H1 (cell line): ENCODE data around the gene CALHM3. TPM values are rescaled to one million over a fixed set of nuclear protein-coding genes. Genes with fewer than 3 reads are reported as not detected.

Experiments used
- CTCF ChIA-PET: fragments of 300-600 bp; sonication (Branson Sonifier 250); formaldehyde crosslinking; loops from one replicate; lab custom pipeline; 2021; ENCODE audit not compliant: partially characterized antibody; lab: Charles Lee
- POLR2A ChIA-PET: fragments of 300-600 bp; sonication (Branson Sonifier 250); formaldehyde crosslinking; loops from one replicate; lab custom pipeline; 2021; ENCODE audit warnings: inconsistent platforms; ENCODE audit not compliant: partially characterized antibody; lab: Charles Lee
- DNase-seq, 2 experiments: peaks; one replicate each; pipeline versions ENCODE4 v3.0.0 to v3.0.0-alpha.2; 2010 to 2022; ENCODE audit warnings: low spot score in 2 of 2, low read depth in 1 of 2, mixed read lengths in 1 of 2
- FAIRE-seq: peaks from 2 replicates; lab custom pipeline; 2011; peaks lifted over from hg19 to GRCh38; lab: Jason Lieb, UNC
- H2AFZ ChIP-seq: 2 replicates; pipeline ENCODE4 v1.8.1; 2012; ENCODE audit warnings: low read length, inconsistent platforms
- H2AK5ac ChIP-seq: 2 replicates; pipeline ENCODE4 v1.6.1; 2013; ENCODE audit warnings: low read depth, low read length
- H2BK120ac ChIP-seq: replicated peaks from 2 replicates; pipeline ENCODE3; 2013; ENCODE audit warnings: low read depth, low read length, inconsistent platforms
- H2BK12ac ChIP-seq: 2 replicates; pipeline ENCODE4 v1.6.1; 2013; ENCODE audit warnings: low read depth, low read length
- H2BK15ac ChIP-seq: 2 replicates; pipeline ENCODE4 v1.6.1; 2013; ENCODE audit warnings: low read length
- H2BK20ac ChIP-seq: 2 replicates; pipeline ENCODE4 v1.6.1; 2013; ENCODE audit warnings: low read length
- H2BK5ac ChIP-seq: 2 replicates; pipeline ENCODE4 v1.6.1; 2013; ENCODE audit warnings: low read depth, low read length
- H3K14ac ChIP-seq: 2 replicates; pipeline ENCODE4 v1.6.1; 2013; ENCODE audit warnings: inconsistent platforms; ENCODE audit not compliant: insufficient read length
- H3K18ac ChIP-seq: 2 replicates; pipeline ENCODE4 v1.6.1; 2013; ENCODE audit warnings: low read length; ENCODE audit errors: extremely low read depth
- H3K23ac ChIP-seq: 2 replicates; pipeline ENCODE4 v1.6.1; 2013; ENCODE audit warnings: inconsistent platforms; ENCODE audit not compliant: insufficient read length
- H3K23me2 ChIP-seq: 2 replicates; pipeline ENCODE4 v1.6.1; 2013; ENCODE audit warnings: low read depth, low read length
- H3K27ac ChIP-seq: 2 replicates; pipeline ENCODE4 v1.6.1; 2011; ENCODE audit warnings: low read depth, low read length, inconsistent platforms
- H3K27me3 ChIP-seq, 4 experiments: replicated peaks in 1 of 4; 1 replicate in 1 of 4; 2 replicates in 3 of 4; pipeline versions ENCODE4 v1.6.1 to v1.8.1; 2011 to 2013; ENCODE audit warnings: low read length in 3 of 4, mild to moderate bottlenecking in 3 of 4, inconsistent platforms in 2 of 4, mixed read lengths in 2 of 4, moderate library complexity in 1 of 4; ENCODE audit not compliant: control insufficient read depth in 3 of 4, insufficient read depth in 3 of 4; ENCODE audit errors: extremely low read depth in 1 of 4
- H3K36me3 ChIP-seq, 4 experiments: 2 replicates each; pipeline versions ENCODE4 v1.6.1 to v1.8.1; 2011 to 2013; ENCODE audit warnings: mild to moderate bottlenecking in 4 of 4, low read length in 3 of 4, moderate library complexity in 2 of 4, control low read depth in 1 of 4, inconsistent platforms in 1 of 4; ENCODE audit not compliant: insufficient read depth in 4 of 4, control insufficient read depth in 2 of 4
- H3K4ac ChIP-seq: replicated peaks from 2 replicates; pipeline ENCODE3; 2013; ENCODE audit warnings: low read length, low read depth, mixed read lengths, inconsistent platforms; ENCODE audit not compliant: insufficient read length
- H3K4me1 ChIP-seq, 4 experiments: replicated peaks in 1 of 4; 1 replicate in 1 of 4; 2 replicates in 3 of 4; pipeline versions ENCODE4 v1.6.1 to v1.8.1; 2011 to 2013; ENCODE audit warnings: low read length in 3 of 4, inconsistent platforms in 2 of 4, mixed read lengths in 1 of 4; ENCODE audit not compliant: insufficient read depth in 4 of 4, control insufficient read depth in 3 of 4
- H3K4me2 ChIP-seq, 2 experiments: 2 replicates each; pipeline versions ENCODE4 v1.6.1 to v1.8.1; 2011 to 2013; ENCODE audit warnings: low read depth in 2 of 2, low read length in 2 of 2, control low read depth in 1 of 2, inconsistent platforms in 1 of 2, mild to moderate bottlenecking in 1 of 2; ENCODE audit not compliant: insufficient read depth in 1 of 2
- H3K4me3 ChIP-seq, 4 experiments: fragments of 200-600, 300-600 bp in 1 of 4; sonication (generic), shearing (Covaris generic), sonication (Bioruptor Twin) in 1 of 4; 2 replicates each; pipeline versions ENCODE4 v1.5.1 to v1.8.1; 2011 to 2016; ENCODE audit warnings: low read length in 4 of 4, low read depth in 3 of 4, control low read depth in 2 of 4, inconsistent platforms in 2 of 4, mild to moderate bottlenecking in 2 of 4, mixed read lengths in 1 of 4, moderate library complexity in 1 of 4; ENCODE audit not compliant: insufficient read depth in 2 of 4; ENCODE audit errors: extremely low read depth in 1 of 4
- H3K56ac ChIP-seq: replicated peaks from 2 replicates; pipeline ENCODE3; 2013; ENCODE audit warnings: low read depth, mild to moderate bottlenecking, mixed read lengths, low read length, inconsistent platforms; ENCODE audit not compliant: insufficient read length
- H3K79me1 ChIP-seq: 2 replicates; pipeline ENCODE4 v1.6.1; 2013; ENCODE audit warnings: low read depth, low read length, control low read depth
- H3K79me2 ChIP-seq, 2 experiments: 2 replicates each; pipeline versions ENCODE4 v1.6.1 to v1.8.1; 2012 to 2013; ENCODE audit warnings: low read length in 2 of 2, mild to moderate bottlenecking in 2 of 2, inconsistent platforms in 1 of 2; ENCODE audit not compliant: insufficient read depth in 2 of 2, control insufficient read depth in 1 of 2
- H3K9ac ChIP-seq, 4 experiments: replicated peaks in 1 of 4; 1 replicate in 1 of 4; 2 replicates in 3 of 4; pipeline versions ENCODE4 v1.6.1 to v1.8.1; 2011 to 2013; ENCODE audit warnings: low read depth in 3 of 4, low read length in 3 of 4, control low read depth in 2 of 4, mild to moderate bottlenecking in 2 of 4, moderate library complexity in 2 of 4, inconsistent platforms in 1 of 4; ENCODE audit errors: extremely low read depth in 1 of 4
- H3K9me3 ChIP-seq, 2 experiments: 2 replicates each; pipeline versions ENCODE4 v1.6.1 to v1.8.1; 2012 to 2013; ENCODE audit warnings: mild to moderate bottlenecking in 2 of 2, moderate library complexity in 2 of 2, control low read depth in 1 of 2, inconsistent platforms in 1 of 2, low read depth in 1 of 2, low read length in 1 of 2, mixed read lengths in 1 of 2; ENCODE audit not compliant: insufficient read depth in 2 of 2
- H4K20me1 ChIP-seq, 2 experiments: replicated peaks in 1 of 2; 2 replicates each; pipeline versions ENCODE3 to v1.8.1; 2011 to 2013; ENCODE audit warnings: inconsistent platforms in 2 of 2, low read length in 2 of 2, mild to moderate bottlenecking in 1 of 2; ENCODE audit not compliant: insufficient read depth in 2 of 2, control insufficient read depth in 1 of 2
- H4K5ac ChIP-seq: 2 replicates; pipeline ENCODE4 v1.6.1; 2013; ENCODE audit warnings: low read length, low read depth, mixed read lengths, inconsistent platforms; ENCODE audit not compliant: insufficient read length
- H4K8ac ChIP-seq: 2 replicates; pipeline ENCODE4 v1.8.0; 2013; ENCODE audit warnings: mild to moderate bottlenecking, moderate library complexity, low read length, inconsistent platforms; ENCODE audit not compliant: insufficient read depth; ENCODE audit errors: extremely low read depth
- H4K91ac ChIP-seq: replicated peaks from 2 replicates; pipeline ENCODE3; 2013; ENCODE audit warnings: low read length, mixed read lengths, inconsistent platforms; ENCODE audit not compliant: insufficient read length
- CHD1 ChIP-seq: IDR thresholded peaks from 2 replicates; pipeline ENCODE4 v1.6.1; 2012; ENCODE audit warnings: low read depth, low read length, improper control_type of control experiment
- CTBP2 ChIP-seq: IDR thresholded peaks from 2 replicates; pipeline ENCODE4 v1.7.0; 2011; ENCODE audit warnings: borderline replicate concordance, mild to moderate bottlenecking, moderate library complexity, mixed read lengths, low read length; ENCODE audit not compliant: insufficient read depth, insufficient read length
- KDM4A ChIP-seq: IDR thresholded peaks from one replicate; pipeline ENCODE4 v1.7.1; 2012; ENCODE audit warnings: low read depth, mild to moderate bottlenecking, moderate library complexity, low read length, inconsistent platforms; ENCODE audit not compliant: severe bottlenecking
- POLR2A ChIP-seq, 2 experiments: IDR thresholded peaks; 1 replicate in 1 of 2; 2 replicates in 1 of 2; pipeline ENCODE4 v1.6.1; 2011; ENCODE audit warnings: low read depth in 2 of 2, low read length in 2 of 2, mild to moderate bottlenecking in 2 of 2; ENCODE audit errors: control extremely low read depth in 1 of 2
- RFX5 ChIP-seq: IDR thresholded peaks from 2 replicates; pipeline ENCODE4 v1.6.1; 2011; ENCODE audit warnings: low read depth, low read length, improper control_type of control experiment, borderline replicate concordance
- WGBS, 2 experiments: shearing (Covaris generic) in 1 of 2; methylation state at CpG; one replicate each; pipeline versions ENCODE4 v1.1.6 to v1.1.7; 2013 to 2015; ENCODE audit warnings: low lambda C conversion rate in 2 of 2, mixed read lengths in 2 of 2, inconsistent platforms in 1 of 2, low coverage in 1 of 2, missing lambda C conversion rate in 1 of 2; ENCODE audit not compliant: insufficient replicate concordance in 2 of 2, insufficient coverage in 1 of 2, insufficient read length in 1 of 2; ENCODE audit errors: extremely low coverage in 1 of 2, missing lambda C conversion rate in 1 of 2; 5-methylcytosine and 5-hydroxymethylcytosine counted together
- polyA plus RNA-seq, 7 experiments: library from polyadenylated mRNA; depleted of rRNA in 3 of 7; stranded (reverse) in 5 of 7; unstranded in 2 of 7; fragments of >200 nt in 5 of 7; fragments of 200-250 nt in 2 of 7; gene quantifications; 1 replicate in 5 of 7; 2 replicates in 1 of 7; 4 replicates in 1 of 7; pipeline versions ENCODE4 v1.2.1 to v1.2.3, GENCODE V29; 2011 to 2013; ENCODE audit warnings: missing spikeins in 2 of 7, mixed read lengths in 2 of 7
- total RNA-seq: library from RNA; stranded (reverse); fragmentation: NEBNext Ultra II Directional; extraction: Animal tissue kit (Norgen Biotek cat#: 25700); gene quantifications from 2 replicates; pipeline ENCODE4 v1.2.1, GENCODE V29; 2021

CALHM3 gene
- total and polyA plus RNA-seq, 2 of the 8 experiments (the other 6 are each of a cell fraction or from before 2014, with no cell fraction given) = 0.17 to 0.60 TPM

DNA sequence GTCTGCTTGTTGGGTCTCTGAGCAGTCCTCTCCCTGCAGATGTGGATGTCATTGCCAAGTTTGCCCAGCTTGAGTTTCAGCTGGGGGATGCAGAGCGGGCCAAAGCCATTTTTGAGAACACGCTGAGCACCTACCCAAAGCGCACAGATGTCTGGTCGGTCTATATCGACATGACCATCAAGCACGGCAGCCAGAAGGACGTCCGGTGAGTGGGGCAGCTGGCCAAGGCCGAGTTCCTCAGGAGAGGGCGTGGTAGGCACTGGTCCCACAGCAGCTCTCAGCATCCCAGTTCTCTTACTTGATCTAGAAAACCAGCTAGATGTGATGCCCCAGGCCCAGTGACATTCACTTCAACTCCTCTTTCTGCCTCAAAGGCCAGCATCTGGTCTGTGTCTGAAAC is 34.6 kb downstream of the CALHM3 start:
- Histone ChIP-seq H3K9ac (no peak overlapping the region), H3K18ac (no peak overlapping the region), H2BK5ac (no peak overlapping the region), H3K4me3 (no peak overlapping the region), H3K79me2 (no peaks in the 10 kb centered on the region), H2BK12ac (no peak overlapping the region), H2BK15ac (no peak overlapping the region), H4K91ac (no peak overlapping the region), H3K36me3 (peaks cover 33 to 76% (median 67%) of the 10 kb centered on the region in 4 experiments), H4K8ac (no peak overlapping the region), H3K56ac (no peak overlapping the region), H2AFZ (no peak overlapping the region), H2BK120ac (no peak overlapping the region), H3K27me3 (no peaks in the 10 kb centered on the region), H3K27ac (no peak overlapping the region), H2BK20ac (no peak overlapping the region), H3K14ac (no peak overlapping the region), H2AK5ac (no peak overlapping the region), H3K79me1 (no peaks in the 10 kb centered on the region; the same call in 1 of the 2 replicates), H3K9me3 (no peaks in the 10 kb centered on the region), H3K4me2 (no peak overlapping the region), H4K5ac (no peak overlapping the region), H3K4me1 (no peaks in the 10 kb centered on the region), H3K4ac (no peak overlapping the region), H3K23me2 (no peaks in the 10 kb centered on the region), H3K23ac (no peak overlapping the region), H4K20me1 (peaks cover 3 to 11% of the 10 kb centered on the region in 2 experiments)
- ChIA-PET POLR2A (interaction anchor here (1.3 kb wide), 1 partner anchor 8 kb away, joined by 3 read pairs; no protein-coding TSS in a partner anchor), CTCF (interaction anchor here (0.9 to 4.3 kb wide), 7 partner anchors 10 to 120 kb away, joined by 3 to 21 read pairs (median 3); partner anchors contain the start of gene CALHM3)
- FAIRE-seq = no peak
- no peak for DNase-seq
- TF ChIP-seq CHD1 = no peak
- TF ChIP-seq POLR2A (IDR thresholded peaks at IDR 0.05; ENCODE audit: control extremely low read depth in 1 of 2, low read depth in 2 of 2, low read length in 2 of 2) = no peak
- TF ChIP-seq RFX5 = no peak
- no peak for TF ChIP-seq CTBP2
- TF ChIP-seq KDM4A = no peak
- WGBS, 2 experiments = 93% methylated on average over 10 of the region's 10 CpGs; no CpG with 5 or more reads in 1 of the 2 experiments
